ENCODE measurements around the gene CNOT8.

DNA sequence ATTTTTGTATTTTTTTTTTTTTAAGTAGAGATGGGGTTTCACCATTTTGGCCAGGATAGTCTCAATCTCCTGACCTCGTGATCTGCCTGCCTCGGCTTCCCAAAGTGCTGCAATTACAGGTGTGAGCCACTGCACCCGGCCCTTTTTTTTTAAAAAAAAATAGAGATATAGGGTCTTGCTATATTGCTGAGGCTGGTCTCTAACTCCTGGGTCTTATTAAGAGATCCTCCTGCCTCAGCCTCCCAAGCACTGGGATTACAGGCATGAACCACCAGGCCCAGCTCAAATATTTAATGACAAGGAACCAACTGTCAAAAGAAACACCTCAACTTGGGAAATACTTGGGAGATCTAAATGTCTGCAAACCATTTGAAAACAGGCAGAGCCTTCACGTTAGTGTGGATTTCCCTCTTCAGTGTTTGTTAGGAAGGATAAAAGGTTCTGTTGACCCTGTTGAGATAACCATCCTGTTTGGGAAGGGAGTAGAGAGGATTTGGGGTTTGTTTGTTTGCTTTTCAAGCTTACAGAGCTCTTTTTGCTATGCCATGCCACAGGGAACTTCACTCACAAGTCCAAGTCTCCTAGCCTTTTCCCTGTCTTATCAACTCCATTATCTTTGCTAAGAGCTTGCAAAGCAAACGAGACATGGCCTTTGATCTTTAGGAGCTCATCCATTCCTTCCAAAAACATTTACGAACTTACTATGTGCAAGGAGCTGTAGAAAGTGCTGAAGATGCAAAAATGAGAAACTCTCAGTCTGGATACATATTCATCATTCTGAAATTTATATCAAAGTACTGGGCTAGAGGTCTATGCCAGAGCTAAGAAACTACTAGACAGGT, 15.5 kb upstream of the CNOT8 start:
- TF ChIP-seq GATA3 (IDR thresholded peaks at IDR 0.05; ENCODE audit: low read depth, low read length): no peak
- no peak for TF ChIP-seq GATA2 (IDR thresholded peaks at IDR 0.05; ENCODE audit: low read depth, low read length)

All from SH-SY5Y (cell line).